ENCODE data around the gene MAPKBP1. TPM values are rescaled to one million over a fixed set of nuclear protein-coding genes. Genes with fewer than 3 reads are reported as not detected.

MAPKBP1 gene
- total RNA-seq, 4 donors from 2014 or later, result 18.2 to 54.6 (median 42.9) TPM

GRCh38 chr15:41853831-41854230 is 79.5 kb downstream of the MAPKBP1 start:
- Histone ChIP-seq H3K9me3 (no peaks in the 10 kb centered on the region), H3K27ac (replicated peaks in 1 of 4) (no peak overlapping the region), H3K4me1 (no peaks in the 10 kb centered on the region), H3K27me3 (peaks cover 0 to 75% (median 15%) of the 10 kb centered on the region in 4 donors), H3K4me3 (no peak overlapping the region), H3K36me3 (peaks cover 0 to under 1% (median under 1%) of the 10 kb centered on the region in 4 donors)
- TF ChIP-seq, protein P1, sequence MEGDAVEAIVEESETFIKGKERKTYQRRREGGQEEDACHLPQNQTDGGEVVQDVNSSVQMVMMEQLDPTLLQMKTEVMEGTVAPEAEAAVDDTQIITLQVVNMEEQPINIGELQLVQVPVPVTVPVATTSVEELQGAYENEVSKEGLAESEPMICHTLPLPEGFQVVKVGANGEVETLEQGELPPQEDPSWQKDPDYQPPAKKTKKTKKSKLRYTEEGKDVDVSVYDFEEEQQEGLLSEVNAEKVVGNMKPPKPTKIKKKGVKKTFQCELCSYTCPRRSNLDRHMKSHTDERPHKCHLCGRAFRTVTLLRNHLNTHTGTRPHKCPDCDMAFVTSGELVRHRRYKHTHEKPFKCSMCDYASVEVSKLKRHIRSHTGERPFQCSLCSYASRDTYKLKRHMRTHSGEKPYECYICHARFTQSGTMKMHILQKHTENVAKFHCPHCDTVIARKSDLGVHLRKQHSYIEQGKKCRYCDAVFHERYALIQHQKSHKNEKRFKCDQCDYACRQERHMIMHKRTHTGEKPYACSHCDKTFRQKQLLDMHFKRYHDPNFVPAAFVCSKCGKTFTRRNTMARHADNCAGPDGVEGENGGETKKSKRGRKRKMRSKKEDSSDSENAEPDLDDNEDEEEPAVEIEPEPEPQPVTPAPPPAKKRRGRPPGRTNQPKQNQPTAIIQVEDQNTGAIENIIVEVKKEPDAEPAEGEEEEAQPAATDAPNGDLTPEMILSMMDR (IDR thresholded peaks at IDR 0.05), result no peak
- TF ChIP-seq POLR2AphosphoS5 (IDR thresholded peaks at IDR 0.05) (no peak), POLR2A (IDR thresholded peaks at IDR 0.05; ENCODE audit: low read depth) (no peak), EP300 (IDR thresholded peaks at IDR 0.05) (no peak)
- intact Hi-C loops (cut with DNase I), result no loop called here
- WGBS, result 94% methylated on average over 9 of the region's 10 CpGs
- no peak for DNase-seq (ENCODE audit: extremely low spot score)

DNA sequence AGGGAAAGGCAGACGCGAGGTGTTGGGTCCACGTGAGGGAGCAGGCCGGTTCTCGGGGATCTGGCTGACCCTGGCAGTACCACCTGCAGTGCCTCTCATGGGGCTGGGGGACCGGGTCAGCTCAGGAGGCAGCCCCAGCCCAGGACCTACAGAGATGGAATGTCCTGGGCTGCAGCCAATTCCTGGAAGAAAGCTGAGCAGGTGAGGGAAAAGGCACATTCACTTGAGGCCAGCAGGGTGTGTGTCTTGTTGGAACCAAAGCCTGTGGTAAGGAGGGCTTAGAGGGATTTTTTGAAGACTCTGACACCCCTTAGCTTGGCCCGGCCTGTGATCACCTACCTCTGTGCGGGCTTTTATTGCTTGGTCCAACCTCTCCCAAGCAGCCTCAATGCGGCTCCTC is 80.2 kb downstream of the MAPKBP1 start:
- H3K27ac ChIP-seq (replicated peaks in 1 of 4), result no peak overlapping the region
- H3K27me3 ChIP-seq, result peaks cover 0 to 76% (median 15%) of the 10 kb centered on the region in 4 donors
- no peak overlapping the region for H3K4me3 ChIP-seq
- no peak for DNase-seq (ENCODE audit: extremely low spot score)
- intact Hi-C loops (cut with DNase I), result no loop called here
- WGBS, result 90% methylated on average over 8 of the region's 9 CpGs
- H3K36me3 ChIP-seq, result no peaks in the 10 kb centered on the region
- TF ChIP-seq POLR2A (IDR thresholded peaks at IDR 0.05; ENCODE audit: low read depth) (no peak), EP300 (IDR thresholded peaks at IDR 0.05) (no peak)
- TF ChIP-seq, protein P1 (IDR thresholded peaks at IDR 0.05), result no peak
- no peaks in the 10 kb centered on the region for H3K4me1 ChIP-seq
- no peaks in the 10 kb centered on the region for H3K9me3 ChIP-seq

DNA sequence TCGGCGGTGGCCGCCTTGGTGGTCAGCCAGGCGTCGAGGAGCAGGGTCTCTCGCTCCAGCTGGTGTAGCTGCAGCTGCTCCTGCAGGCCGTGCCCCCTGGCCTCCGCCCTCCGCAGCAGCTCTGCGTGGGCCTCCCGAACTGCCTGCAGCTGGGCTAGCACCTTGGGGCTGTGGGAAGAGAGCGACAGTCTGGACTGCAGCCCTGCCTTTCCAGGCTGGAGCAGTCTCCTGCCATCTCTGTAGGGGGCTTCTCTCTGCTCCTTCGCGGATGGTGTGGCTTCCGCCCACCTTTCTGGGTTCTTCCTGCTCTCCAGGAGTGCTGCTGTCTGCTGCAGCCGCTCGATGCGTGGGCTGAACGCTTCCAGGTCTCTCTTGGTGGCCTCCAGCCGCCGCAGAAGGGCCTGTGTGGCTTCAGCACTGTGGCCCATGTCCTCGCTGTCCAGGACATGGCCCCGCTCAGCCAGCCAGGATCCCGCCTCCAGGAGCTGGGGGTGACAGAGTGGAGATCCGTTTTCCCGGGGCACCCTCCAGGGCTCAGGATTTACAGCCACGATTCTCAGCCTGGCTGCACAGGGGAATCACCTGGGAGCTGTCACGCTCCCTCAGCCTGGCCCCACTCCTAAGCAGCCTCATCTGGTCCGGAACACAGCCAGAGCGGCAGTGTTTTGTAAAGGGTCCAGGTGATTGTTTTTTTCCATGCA is 81.1 kb downstream of the MAPKBP1 start:
- Histone ChIP-seq H3K4me1 (no peaks in the 10 kb centered on the region), H3K27ac (replicated peaks in 1 of 4) (no peak overlapping the region), H3K27me3 (peaks cover 0 to 78% (median 15%) of the 10 kb centered on the region in 4 donors), H3K36me3 (no peaks in the 10 kb centered on the region), H3K4me3 (no peak overlapping the region), H3K9me3 (no peaks in the 10 kb centered on the region)
- 80% methylated on average over 22 of the region's 30 CpGs for WGBS
- intact Hi-C loops (cut with DNase I), result no loop called here
- no peak for DNase-seq (ENCODE audit: extremely low spot score)
- no peak for TF ChIP-seq EP300 (IDR thresholded peaks at IDR 0.05)
- TF ChIP-seq, protein P1 (IDR thresholded peaks at IDR 0.05), result no peak
- no peak for TF ChIP-seq POLR2AphosphoS5 (IDR thresholded peaks at IDR 0.05)
- TF ChIP-seq POLR2A (IDR thresholded peaks at IDR 0.05; ENCODE audit: low read depth), result no peak

- H3K4me1 ChIP-seq, result no peaks in the 10 kb centered on the region
- WGBS, result 83% methylated on average over 6 of the region's 17 CpGs
Measured at GRCh38 chr15:41856262-41856661, 82.0 kb downstream of the MAPKBP1 start.

More at GRCh38 chr15:41856262-41856661, 82.0 kb downstream of the MAPKBP1 start:
- TF ChIP-seq, protein P1 (IDR thresholded peaks at IDR 0.05), result no peak
- no peak for TF ChIP-seq POLR2AphosphoS5 (IDR thresholded peaks at IDR 0.05)
- no peak for TF ChIP-seq EP300 (IDR thresholded peaks at IDR 0.05)
- no peak for TF ChIP-seq POLR2A (IDR thresholded peaks at IDR 0.05; ENCODE audit: low read depth)
- Histone ChIP-seq H3K4me3 (no peak overlapping the region), H3K9me3 (no peaks in the 10 kb centered on the region), H3K36me3 (no peaks in the 10 kb centered on the region), H3K27ac (replicated peaks in 1 of 4) (no peak overlapping the region), H3K27me3 (peaks cover 0 to 78% (median 15%) of the 10 kb centered on the region in 4 donors)
- intact Hi-C loops (cut with DNase I), result no loop called here
- DNase-seq (ENCODE audit: extremely low spot score), result no peak

All from esophagus muscularis mucosa (tissue), 4 donors.